HepG2 (cell line): ENCODE measurements around the gene IFITM10. TPM values are rescaled to one million over a fixed set of nuclear protein-coding genes. Genes with fewer than 3 reads are reported as not detected.

Experiments used
- ELK4 ChIP-seq: sonication (generic); formaldehyde crosslinking; IDR thresholded peaks from 2 replicates; pipeline ENCODE4 v1.9.0; 2021; ENCODE audit warnings: missing genetic modification reagents, borderline replicate concordance
- HINFP ChIP-seq: sonication (generic); formaldehyde crosslinking; IDR thresholded peaks from 2 replicates; pipeline ENCODE4 v1.4.0; 2020; ENCODE audit warnings: low read depth, mild to moderate bottlenecking, missing genetic modification reagents
- HNF1B ChIP-seq: sonication (generic); formaldehyde crosslinking; IDR thresholded peaks from 2 replicates; pipeline ENCODE4 v1.5.1; 2020; ENCODE audit warnings: mild to moderate bottlenecking, moderate library complexity, missing genetic modification reagents
- MLLT10 ChIP-seq: sonication (generic); formaldehyde crosslinking; IDR thresholded peaks from 2 replicates; pipeline ENCODE4 v1.4.0; 2020; ENCODE audit warnings: missing genetic modification reagents
- NCOR1 ChIP-seq: fragments of 200-600 bp; sonication (generic); IDR thresholded peaks from 2 replicates; pipeline ENCODE4 v1.7.0; 2017; ENCODE audit warnings: antibody characterized with exemption, low read length, borderline replicate concordance
- PPARG ChIP-seq: conservative IDR thresholded peaks from 2 replicates; pipeline ENCODE4 v1.6.1; 2016; ENCODE audit warnings: missing biosample characterization, missing genetic modification reagents
- TAF15 ChIP-seq: fragments of 200-400 bp; formaldehyde crosslinking; IDR thresholded peaks from one replicate; pipeline ENCODE4 v1.6.1; 2018; ENCODE audit warnings: mild to moderate bottlenecking, low read depth, low read length; ENCODE audit not compliant: poor library complexity, severe bottlenecking
- TOPORS ChIP-seq: sonication (generic); formaldehyde crosslinking; IDR thresholded peaks from 2 replicates; pipeline ENCODE4 v1.8.0; 2023; ENCODE audit warnings: mild to moderate bottlenecking, missing genetic modification reagents
- ZBED4 ChIP-seq: sonication (generic); formaldehyde crosslinking; IDR thresholded peaks from 2 replicates; pipeline ENCODE4 v1.4.0; 2020; ENCODE audit warnings: missing genetic modification reagents, borderline replicate concordance
- ZHX2 ChIP-seq, 2 experiments: sonication (generic) in 1 of 2; formaldehyde crosslinking in 1 of 2; IDR thresholded peaks; 2 replicates each; pipeline versions ENCODE4 v1.6.1 to v1.9.0; 2014 to 2022; ENCODE audit warnings: antibody characterized with exemption in 1 of 2, borderline replicate concordance in 1 of 2, inconsistent platforms in 1 of 2, low read depth in 1 of 2, missing genetic modification reagents in 1 of 2
- ZNF570 ChIP-seq: sonication (generic); formaldehyde crosslinking; IDR thresholded peaks from 2 replicates; pipeline ENCODE4 v1.4.0; 2020; ENCODE audit warnings: mild to moderate bottlenecking, missing genetic modification reagents, borderline replicate concordance
- polyA plus RNA-seq, 8 experiments: library from polyadenylated mRNA; depleted of rRNA in 3 of 8; stranded (reverse) in 7 of 8; unstranded in 1 of 8; fragments of >200 nt; fragmentation: Illumina TruSeq in 4 of 8; extraction: Trizol in 4 of 8; gene quantifications; 2 replicates each; pipeline versions ENCODE4 v1.2.1 to v1.2.3, GENCODE V29; 2011 to 2016; ENCODE audit warnings: low read depth in 4 of 8, missing spikeins in 1 of 8, mixed read lengths in 1 of 8; ENCODE audit not compliant: insufficient read depth in 1 of 8
- total RNA-seq, 5 experiments: library from RNA; depleted of rRNA; stranded (reverse); fragments of >200 nt; fragmentation: Illumina TruSeq; extraction: Trizol; gene quantifications; 2 replicates each; pipeline ENCODE4 v1.2.3, GENCODE V29; 2016; ENCODE audit warnings: low read depth in 1 of 5

IFITM10 gene
- total and polyA plus RNA-seq, 2 of the 13 experiments (the other 11 are each of a cell fraction or from before 2014, with no cell fraction given), result 0.09 to 0.13 TPM

- TF ChIP-seq ZBED4 (CRISPR knock-in tag) (peak; percentile 54; the same call in 1 of the 2 replicates), ELK4 (no peak), HINFP (no peak; the same call in 1 of the 2 replicates), NCOR1 (no peak), ZNF570 (no peak), TAF15 (no peak), ZHX2 (IDR thresholded peaks at IDR 0.05; ENCODE audit: low read depth) (no peak), ZHX2 (CRISPR knock-in tag; IDR thresholded peaks at IDR 0.05; ENCODE audit: borderline replicate concordance) (no peak), HNF1B (CRISPR knock-in tag) (no peak), PPARG (CRISPR knock-in tag) (no peak), TOPORS (CRISPR knock-in tag) (peak; percentile 2; the same call in 1 of the 2 replicates), MLLT10 (CRISPR knock-in tag) (no peak)
These were observed 13.6 kb upstream of the IFITM10 start, which contains the start of gene CTSD (continued) for GRCh38 chr11:1763796-1764661.
